Activated CD8-positive, alpha-beta T cell treated with anti-CD3 and anti-CD28 coated beads for 36 hours (primary cell): ENCODE measurements around the gene KRT40. TPM values are rescaled to one million over a fixed set of nuclear protein-coding genes. Genes with fewer than 3 reads are reported as not detected.

Experiments used
- ATAC-seq: fragments of 200-7000 bp; cut with Tn5 transposase; one replicate; pipeline ENCODE4 v1.10.0; 2021; ENCODE audit warnings: mild to moderate bottlenecking, moderate library complexity
- CTCF ChIA-PET: fragments of 350-600 bp; sonication (Branson Sonifier 250); formaldehyde crosslinking; loops from one replicate; lab custom pipeline; 2021; ENCODE audit warnings: antibody characterized with exemption; lab: Charles Lee
- POLR2A ChIA-PET: fragments of 350-600 bp; sonication (Branson Sonifier 250); formaldehyde crosslinking; loops from one replicate; lab custom pipeline; 2021; ENCODE audit warnings: antibody characterized with exemption; lab: Charles Lee
- DNase-seq: peaks from one replicate; pipeline ENCODE4 v3.0.0-alpha.2; 2020
- H3K27ac Mint-ChIP-seq: one replicate; pipeline ENCODE4 v1.8.0; 2021; ENCODE audit warnings: mild to moderate bottlenecking, mixed read lengths
- H3K27me3 Mint-ChIP-seq: one replicate; pipeline ENCODE4 v1.8.0; 2021; ENCODE audit warnings: mixed read lengths
- H3K36me3 Mint-ChIP-seq: one replicate; pipeline ENCODE4 v1.8.0; 2021; ENCODE audit warnings: low read depth, mixed read lengths
- H3K4me1 Mint-ChIP-seq: one replicate; pipeline ENCODE4 v1.8.0; 2021; ENCODE audit warnings: low read depth, mixed read lengths
- H3K4me3 Mint-ChIP-seq: one replicate; pipeline ENCODE4 v1.8.0; 2021; ENCODE audit warnings: mild to moderate bottlenecking, moderate library complexity, mixed read lengths
- H3K9me3 Mint-ChIP-seq: one replicate; pipeline ENCODE4 v1.8.0; 2021; ENCODE audit warnings: mixed read lengths
- intact Hi-C: fragments of 100-400 bp; cut with micrococcal nuclease; formaldehyde crosslinking; loops from one replicate; pipeline ENCODE4 v1.10.0; 2022
- total RNA-seq, 2 experiments: library from RNA; stranded (reverse); gene quantifications; one replicate each; pipeline ENCODE4 v1.2.3, GENCODE V29; 2021
- TF ChIP-seq, protein P1 (sequence below): fragments of 200-600 bp; IDR thresholded peaks from one replicate; pipeline ENCODE4 v1.8.0; 2022; ENCODE audit warnings: antibody characterized with exemption, mild to moderate bottlenecking

The KRT40 gene
- total RNA-seq: not detected

DNA sequence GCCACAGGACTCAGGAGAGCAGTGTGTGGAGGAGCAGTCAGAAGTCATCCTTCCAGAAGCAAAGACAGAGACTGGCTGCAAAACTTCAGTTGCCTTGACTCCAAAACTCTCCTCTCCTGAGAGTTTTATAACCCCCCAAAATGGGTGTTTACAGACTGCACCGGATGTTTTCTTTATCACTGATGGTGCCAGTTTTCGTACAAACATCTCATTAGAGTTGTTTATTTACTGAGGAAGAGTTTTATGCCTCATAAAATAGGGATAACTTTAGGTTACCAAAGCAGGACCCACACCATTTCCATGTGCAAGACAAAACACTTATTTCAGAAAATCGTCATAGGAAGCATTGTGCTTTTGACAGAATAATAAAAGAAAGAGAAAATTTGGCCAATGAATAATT, at the start of gene KRT40:
Gene KRT40, minus strand, starts transcription at position 101 of the 400 bp plus-strand sequence. Its CDS starts 53 bp downstream, at position 48.
- H3K36me3 Mint-ChIP-seq: no peaks in the 10 kb centered on the region
- H3K9me3 Mint-ChIP-seq: no peaks in the 10 kb centered on the region
- intact Hi-C loops: no loop called here
- POLR2A ChIA-PET: no interaction called here
- TF ChIP-seq, protein P1, sequence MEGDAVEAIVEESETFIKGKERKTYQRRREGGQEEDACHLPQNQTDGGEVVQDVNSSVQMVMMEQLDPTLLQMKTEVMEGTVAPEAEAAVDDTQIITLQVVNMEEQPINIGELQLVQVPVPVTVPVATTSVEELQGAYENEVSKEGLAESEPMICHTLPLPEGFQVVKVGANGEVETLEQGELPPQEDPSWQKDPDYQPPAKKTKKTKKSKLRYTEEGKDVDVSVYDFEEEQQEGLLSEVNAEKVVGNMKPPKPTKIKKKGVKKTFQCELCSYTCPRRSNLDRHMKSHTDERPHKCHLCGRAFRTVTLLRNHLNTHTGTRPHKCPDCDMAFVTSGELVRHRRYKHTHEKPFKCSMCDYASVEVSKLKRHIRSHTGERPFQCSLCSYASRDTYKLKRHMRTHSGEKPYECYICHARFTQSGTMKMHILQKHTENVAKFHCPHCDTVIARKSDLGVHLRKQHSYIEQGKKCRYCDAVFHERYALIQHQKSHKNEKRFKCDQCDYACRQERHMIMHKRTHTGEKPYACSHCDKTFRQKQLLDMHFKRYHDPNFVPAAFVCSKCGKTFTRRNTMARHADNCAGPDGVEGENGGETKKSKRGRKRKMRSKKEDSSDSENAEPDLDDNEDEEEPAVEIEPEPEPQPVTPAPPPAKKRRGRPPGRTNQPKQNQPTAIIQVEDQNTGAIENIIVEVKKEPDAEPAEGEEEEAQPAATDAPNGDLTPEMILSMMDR: no peak
- H3K4me3 Mint-ChIP-seq: no peak within 1 kb of the TSS
- peaks cover 19% of the 10 kb centered on the region for H3K27me3 Mint-ChIP-seq
- CTCF ChIA-PET: no interaction called here
- DNase-seq: no peak
- H3K4me1 Mint-ChIP-seq: no peaks in the 10 kb centered on the region
- no peak within 1 kb of the TSS for H3K27ac Mint-ChIP-seq
- ATAC-seq: no peak

DNA sequence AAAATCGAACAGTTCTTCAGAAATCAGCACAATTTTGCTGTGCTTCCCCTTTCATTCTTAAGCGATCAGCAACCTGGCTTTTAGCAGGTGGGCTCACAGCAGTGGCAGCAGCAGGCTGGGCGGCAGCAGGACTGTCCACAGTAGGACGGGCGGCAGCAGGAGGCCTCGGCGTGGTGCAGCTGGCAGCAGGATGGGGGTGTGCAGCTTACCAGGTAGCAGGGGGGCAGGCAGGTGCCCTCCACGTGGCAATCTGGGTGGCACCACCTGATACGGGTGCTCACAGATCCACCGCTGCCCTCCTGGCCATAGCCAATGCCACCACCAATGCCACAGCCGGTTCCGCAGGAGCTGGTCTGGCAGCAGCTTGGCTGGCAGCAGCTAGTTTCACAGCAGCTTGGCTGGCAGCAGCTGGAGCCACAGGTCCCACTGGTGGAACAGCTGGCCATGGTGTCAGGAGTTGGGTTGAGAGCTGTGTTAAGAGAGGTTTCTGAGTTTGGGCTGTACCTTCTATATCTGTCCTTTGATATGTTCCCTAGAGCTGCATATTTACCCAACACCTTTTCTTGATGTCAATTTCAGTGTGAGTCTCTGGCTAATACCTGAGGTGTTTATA, 45.6 kb upstream of the KRT40 start, which contains the start of gene KRTAP1-4:
Gene KRTAP1-4, minus strand, starts transcription at position 563 of the 613 bp plus-strand sequence. Its CDS starts 117 bp downstream, at position 446.
- Mint-ChIP-seq H3K27ac (no peak within 1 kb of the TSS), H3K4me3 (no peak within 1 kb of the TSS), H3K4me1 (no peaks in the 10 kb centered on the region), H3K36me3 (no peaks in the 10 kb centered on the region), H3K9me3 (no peaks in the 10 kb centered on the region), H3K27me3 (peaks cover 19% of the 10 kb centered on the region)
- ATAC-seq: no peak
- TF ChIP-seq, protein P1: no peak
- ChIA-PET POLR2A (no interaction called here), CTCF (no interaction called here)
- DNase-seq: no peak
- intact Hi-C loops: no loop called here

DNA sequence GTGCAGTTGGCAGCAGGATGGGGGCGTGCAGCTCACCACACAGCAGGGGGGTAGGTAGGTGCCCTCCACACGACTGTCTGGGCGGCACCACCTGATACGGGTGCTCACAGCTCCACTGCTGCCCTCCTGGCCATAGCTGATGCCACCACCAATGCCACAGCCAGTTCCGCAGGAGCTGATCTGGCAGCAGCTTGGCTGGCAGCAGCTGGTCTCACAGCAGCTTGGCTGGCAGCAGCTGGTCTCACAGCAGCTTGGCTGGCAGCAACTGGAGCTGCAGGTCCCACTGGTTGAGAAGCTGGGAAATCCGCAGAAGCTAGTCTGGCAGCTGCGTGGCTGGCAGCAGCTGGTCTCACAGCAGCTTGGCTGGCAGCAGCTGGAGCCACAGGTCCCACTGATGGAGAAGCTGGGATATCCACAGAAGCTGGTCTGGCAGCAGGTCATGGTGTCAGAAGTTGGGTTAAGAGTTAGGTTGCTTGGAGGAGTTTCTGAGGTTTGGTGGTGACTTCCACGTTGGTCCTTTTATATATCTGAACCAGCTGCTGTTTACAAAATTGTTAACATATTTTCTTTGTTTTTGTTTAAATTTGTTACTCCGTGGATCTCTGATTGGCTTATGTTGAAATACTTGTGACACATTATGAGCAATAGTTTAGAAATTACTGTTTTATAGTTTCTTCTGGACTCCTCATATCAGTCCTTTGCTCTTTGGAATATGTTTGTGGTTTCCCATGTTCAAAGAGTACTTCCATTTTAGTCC, 42.8 kb upstream of the KRT40 start, which contains the start of gene KRTAP1-5:
Gene KRTAP1-5, minus strand, starts transcription at position 494 of the 757 bp plus-strand sequence. Its CDS starts 53 bp downstream, at position 441.
- DNase-seq: no peak
- no peak for ATAC-seq
- Mint-ChIP-seq H3K4me1 (no peaks in the 10 kb centered on the region), H3K4me3 (no peak within 1 kb of the TSS), H3K36me3 (no peaks in the 10 kb centered on the region), H3K9me3 (no peaks in the 10 kb centered on the region), H3K27ac (no peak within 1 kb of the TSS), H3K27me3 (peaks cover 17% of the 10 kb centered on the region)
- ChIA-PET CTCF (no interaction called here), POLR2A (no interaction called here)
- TF ChIP-seq, protein P1: no peak
- intact Hi-C loops: no loop called here

DNA sequence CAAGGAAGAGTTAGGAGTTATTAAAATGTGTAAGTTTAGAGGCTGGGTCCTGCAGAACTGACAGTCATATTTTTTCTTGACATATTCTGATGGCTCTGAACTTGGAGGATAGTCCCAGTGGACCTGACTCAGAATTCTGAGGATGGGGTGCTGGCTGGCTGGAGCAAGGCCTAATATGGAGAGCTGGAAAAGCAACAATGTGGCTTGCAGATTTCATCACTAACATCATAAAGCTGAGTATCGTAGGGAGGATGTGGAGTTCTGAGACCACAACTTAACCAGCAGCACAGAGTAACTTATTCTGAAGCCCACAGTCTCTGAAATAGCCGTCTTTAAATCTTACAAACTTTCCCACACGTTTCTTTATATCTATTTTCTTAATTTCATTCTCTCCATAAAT, 40.6 kb upstream of the KRT40 start:
- TF ChIP-seq, protein P1: no peak
- H3K27me3 Mint-ChIP-seq: peaks cover 6% of the 10 kb centered on the region

DNA sequence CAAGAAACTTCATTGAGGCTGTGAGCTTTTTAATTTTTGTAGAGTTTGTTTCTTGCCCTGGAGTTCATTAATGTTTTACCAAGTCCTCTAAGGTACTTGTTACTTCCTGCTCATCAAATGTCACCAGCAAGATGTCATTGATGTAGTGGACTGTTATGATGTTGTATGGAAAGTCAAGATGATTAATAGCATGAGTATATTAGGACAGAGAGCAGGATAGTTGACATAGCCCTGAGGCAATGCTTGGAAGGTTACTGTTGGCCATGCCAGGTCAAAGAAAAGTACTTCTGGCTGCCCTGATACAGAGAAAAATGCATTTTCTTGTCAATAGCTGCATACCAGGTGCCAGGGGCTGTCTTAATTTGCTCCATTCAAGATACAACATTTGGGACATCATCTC, 36.2 kb upstream of the KRT40 start:
- H3K9me3 Mint-ChIP-seq: no peaks in the 10 kb centered on the region
- H3K4me3 Mint-ChIP-seq: no peak overlapping the region
- ATAC-seq (no peak), DNase-seq (no peak)
- ChIA-PET CTCF (interaction anchor here (1.2 kb wide), 1 partner anchor 302 kb away, joined by 4 read pairs; no protein-coding TSS in a partner anchor), POLR2A (no interaction called here)
- TF ChIP-seq, protein P1: no peak
- H3K36me3 Mint-ChIP-seq: no peaks in the 10 kb centered on the region
- H3K27ac Mint-ChIP-seq: no peak overlapping the region
- no peaks in the 10 kb centered on the region for H3K27me3 Mint-ChIP-seq
- H3K4me1 Mint-ChIP-seq: no peaks in the 10 kb centered on the region
- intact Hi-C loops: no loop called here

More for the DNA sequence above, 40.6 kb upstream of the KRT40 start:
- no peak for DNase-seq
- H3K4me1 Mint-ChIP-seq: no peaks in the 10 kb centered on the region
- no peaks in the 10 kb centered on the region for H3K9me3 Mint-ChIP-seq
- ATAC-seq: no peak
- H3K36me3 Mint-ChIP-seq: no peaks in the 10 kb centered on the region
- CTCF ChIA-PET: no interaction called here
- POLR2A ChIA-PET: no interaction called here
- intact Hi-C loops: no loop called here
- H3K4me3 Mint-ChIP-seq: no peak overlapping the region
- H3K27ac Mint-ChIP-seq: no peak overlapping the region
